BLaER1 (cell line): ENCODE measurements around the gene JARID2.

Experiments used
- H3K27ac ChIP-seq: shearing (Covaris generic); formaldehyde crosslinking; 2 replicates; pipeline ENCODE4 v1.8.1; 2022
- H3K27me3 ChIP-seq: shearing (Covaris generic); formaldehyde crosslinking; 2 replicates; pipeline ENCODE4 v1.8.1; 2022
- H3K36me3 ChIP-seq: shearing (Covaris generic); formaldehyde crosslinking; 2 replicates; pipeline ENCODE4 v1.8.1; 2022
- H3K4me1 ChIP-seq: shearing (Covaris generic); formaldehyde crosslinking; 2 replicates; pipeline ENCODE4 v1.8.1; 2022
- H3K4me2 ChIP-seq: shearing (Covaris generic); formaldehyde crosslinking; 2 replicates; pipeline ENCODE4 v1.8.1; 2022
- H3K4me3 ChIP-seq: shearing (Covaris generic); formaldehyde crosslinking; 2 replicates; pipeline ENCODE4 v1.8.1; 2022
- H3K9ac ChIP-seq: shearing (Covaris generic); formaldehyde crosslinking; 2 replicates; pipeline ENCODE4 v1.8.1; 2022
- H3K9me3 ChIP-seq: shearing (Covaris generic); formaldehyde crosslinking; 2 replicates; pipeline ENCODE4 v1.8.1; 2022
- H4K20me1 ChIP-seq: shearing (Covaris generic); formaldehyde crosslinking; 2 replicates; pipeline ENCODE4 v1.8.1; 2022
- Cebpa-rat ChIP-seq: shearing (Covaris generic); IDR thresholded peaks from 2 replicates; pipeline ENCODE4 v1.8.1; 2022

Gene JARID2

GRCh38 chr6:15363523-15364400 lies 117.9 kb downstream of the JARID2 start:
- Histone ChIP-seq H4K20me1 (peaks cover 100% of the 10 kb centered on the region), H3K4me2 (peak overlapping the region; percentile 80), H3K9ac (peak overlapping the region; percentile 38; the same call in 1 of the 2 replicates), H3K4me1 (peaks cover 74% of the 10 kb centered on the region), H3K27me3 (no peaks in the 10 kb centered on the region), H3K36me3 (peaks cover 19% of the 10 kb centered on the region), H3K4me3 (no peak overlapping the region), H3K27ac (0 out of 2 replicates have a peak overlapping the region, but pooled peaks have one; percentile 24), H3K9me3 (no peaks in the 10 kb centered on the region; the same call in 1 of the 2 replicates)
- no peak for TF ChIP-seq Cebpa-rat

- H3K4me1 ChIP-seq = peaks cover 74% of the 10 kb centered on the region
- TF ChIP-seq Cebpa-rat = no peak
- 0 out of 2 replicates have a peak overlapping the region, but pooled peaks have one; percentile 24 for H3K27ac ChIP-seq
- H3K27me3 ChIP-seq = no peaks in the 10 kb centered on the region
- no peak overlapping the region for H3K4me3 ChIP-seq
- peak overlapping the region; percentile 80 for H3K4me2 ChIP-seq
- H4K20me1 ChIP-seq = peaks cover 100% of the 10 kb centered on the region
- no peaks in the 10 kb centered on the region; the same call in 1 of the 2 replicates for H3K9me3 ChIP-seq
- peaks cover 19% of the 10 kb centered on the region for H3K36me3 ChIP-seq
- peak overlapping the region; percentile 38; the same call in 1 of the 2 replicates for H3K9ac ChIP-seq
These were observed 118.7 kb downstream of the JARID2 start for GRCh38 chr6:15364401-15365037.

GRCh38 chr6:15365273-15365687 lies 119.4 kb downstream of the JARID2 start:
- peak; percentile 65; the same call in 1 of the 2 replicates for TF ChIP-seq Cebpa-rat
- peaks cover 18% of the 10 kb centered on the region for H3K36me3 ChIP-seq
- H3K4me1 ChIP-seq = peaks cover 79% of the 10 kb centered on the region
- no peak overlapping the region for H3K27ac ChIP-seq
- H3K4me2 ChIP-seq = peak overlapping the region; percentile 80
- no peaks in the 10 kb centered on the region for H3K27me3 ChIP-seq
- no peak overlapping the region for H3K4me3 ChIP-seq
- H3K9me3 ChIP-seq = no peaks in the 10 kb centered on the region; the same call in 1 of the 2 replicates
- peaks cover 100% of the 10 kb centered on the region for H4K20me1 ChIP-seq
- H3K9ac ChIP-seq = no peak overlapping the region

GRCh38 chr6:15366003-15366535 lies 120.2 kb downstream of the JARID2 start:
- H3K27ac ChIP-seq = no peak overlapping the region
- peak overlapping the region; percentile 80 for H3K4me2 ChIP-seq
- H3K27me3 ChIP-seq = no peaks in the 10 kb centered on the region
- TF ChIP-seq Cebpa-rat = no peak
- H3K36me3 ChIP-seq = peaks cover 14% of the 10 kb centered on the region
- H3K9me3 ChIP-seq = no peaks in the 10 kb centered on the region; the same call in 1 of the 2 replicates
- peaks cover 87% of the 10 kb centered on the region for H3K4me1 ChIP-seq
- no peak overlapping the region for H3K4me3 ChIP-seq
- no peak overlapping the region for H3K9ac ChIP-seq
- peaks cover 100% of the 10 kb centered on the region for H4K20me1 ChIP-seq

- Histone ChIP-seq H3K9ac (no peak overlapping the region), H3K4me1 (peaks cover 94% of the 10 kb centered on the region), H3K4me2 (no peak overlapping the region), H3K9me3 (no peaks in the 10 kb centered on the region), H4K20me1 (peaks cover 100% of the 10 kb centered on the region), H3K27me3 (no peaks in the 10 kb centered on the region), H3K4me3 (no peak overlapping the region), H3K36me3 (peaks cover 12% of the 10 kb centered on the region; the same call in 1 of the 2 replicates), H3K27ac (no peak overlapping the region)
- TF ChIP-seq Cebpa-rat = no peak
These were observed 121.0 kb downstream of the JARID2 start for GRCh38 chr6:15366879-15367278.

- Histone ChIP-seq H3K27ac (no peak overlapping the region), H3K27me3 (no peaks in the 10 kb centered on the region), H3K4me3 (no peak overlapping the region), H4K20me1 (peaks cover 100% of the 10 kb centered on the region), H3K4me2 (peak overlapping the region; percentile 70), H3K9ac (no peak overlapping the region), H3K36me3 (peaks cover 14% of the 10 kb centered on the region; the same call in 1 of the 2 replicates), H3K9me3 (no peaks in the 10 kb centered on the region), H3K4me1 (peaks cover 94% of the 10 kb centered on the region)
- TF ChIP-seq Cebpa-rat = no peak
These were observed 122.3 kb downstream of the JARID2 start for GRCh38 chr6:15368186-15368585.

- Histone ChIP-seq H3K9ac (no peak overlapping the region), H3K9me3 (no peaks in the 10 kb centered on the region), H3K36me3 (peaks cover 21% of the 10 kb centered on the region), H3K4me1 (peaks cover 94% of the 10 kb centered on the region), H3K27ac (no peak overlapping the region), H3K4me3 (no peak overlapping the region), H3K27me3 (no peaks in the 10 kb centered on the region), H3K4me2 (peak overlapping the region; percentile 70), H4K20me1 (peaks cover 100% of the 10 kb centered on the region)
- no peak for TF ChIP-seq Cebpa-rat
These were observed 123.0 kb downstream of the JARID2 start for GRCh38 chr6:15368873-15369272.

GRCh38 chr6:15369838-15370237 lies 124.0 kb downstream of the JARID2 start:
- H3K27me3 ChIP-seq = no peaks in the 10 kb centered on the region
- H3K27ac ChIP-seq = no peak overlapping the region; the same call in 1 of the 2 replicates
- peaks cover 100% of the 10 kb centered on the region for H4K20me1 ChIP-seq
- peak overlapping the region; percentile 70 for H3K4me2 ChIP-seq
- no peak overlapping the region for H3K4me3 ChIP-seq
- H3K36me3 ChIP-seq = peaks cover 31% of the 10 kb centered on the region
- no peak for TF ChIP-seq Cebpa-rat
- H3K9ac ChIP-seq = peak overlapping the region; percentile 38; the same call in 1 of the 2 replicates
- no peaks in the 10 kb centered on the region for H3K9me3 ChIP-seq
- peaks cover 93% of the 10 kb centered on the region for H3K4me1 ChIP-seq
